HEK293 (cell line): ENCODE results near the gene RTN1.

ENCODE experiments used
- BCL11B ChIP-seq: fragments of 450-650 bp; formaldehyde crosslinking; IDR thresholded peaks from 2 replicates; pipeline ENCODE4 v1.5.1; 2016; ENCODE audit warnings: low read depth, missing biosample characterization, missing genetic modification characterization
- GLI2 ChIP-seq: fragments of 450-650 bp; formaldehyde crosslinking; IDR thresholded peaks from 2 replicates; pipeline ENCODE4; 2017; ENCODE audit warnings: missing biosample characterization, missing genetic modification characterization, low read depth, borderline replicate concordance
- ZNF266 ChIP-seq: fragments of 450-650 bp; formaldehyde crosslinking; IDR thresholded peaks from 2 replicates; pipeline ENCODE4 v1.5.1; 2016; ENCODE audit warnings: missing biosample characterization, missing genetic modification characterization, low read depth
- ZNF274 ChIP-seq, 2 experiments: fragments of 200-500 bp in 1 of 2; fragments of 450-650 bp in 1 of 2; sonication (Bioruptor generic) in 1 of 2; formaldehyde crosslinking in 1 of 2; IDR thresholded peaks; 2 replicates each; pipeline versions ENCODE4 v1.5.1 to v1.6.1; 2014 to 2016; ENCODE audit warnings: borderline replicate concordance in 1 of 2, inconsistent platforms in 1 of 2, low read length in 1 of 2, missing biosample characterization in 1 of 2, missing genetic modification characterization in 1 of 2
- ZNF521 ChIP-seq: fragments of 450-650 bp; formaldehyde crosslinking; IDR thresholded peaks from 2 replicates; pipeline ENCODE4 v1.5.1; 2017; ENCODE audit warnings: missing biosample characterization, mild to moderate bottlenecking, missing genetic modification characterization
- ZNF830 ChIP-seq: fragments of 450-650 bp; IDR thresholded peaks from 2 replicates; pipeline ENCODE4 v1.5.0; 2018; ENCODE audit warnings: missing biosample characterization, missing genetic modification characterization, low read depth, mild to moderate bottlenecking, moderate library complexity
- TF ChIP-seq, protein P1 (sequence below): fragments of 450-650 bp; formaldehyde crosslinking; IDR thresholded peaks from 2 replicates; pipeline ENCODE4 v1.5.1; 2016; ENCODE audit warnings: missing biosample characterization, missing genetic modification characterization
- TF ChIP-seq, protein P2 (sequence below): fragments of 450-650 bp; formaldehyde crosslinking; IDR thresholded peaks from 2 replicates; pipeline ENCODE4 v1.5.1; 2016; ENCODE audit warnings: missing biosample characterization, missing genetic modification characterization

DNA sequence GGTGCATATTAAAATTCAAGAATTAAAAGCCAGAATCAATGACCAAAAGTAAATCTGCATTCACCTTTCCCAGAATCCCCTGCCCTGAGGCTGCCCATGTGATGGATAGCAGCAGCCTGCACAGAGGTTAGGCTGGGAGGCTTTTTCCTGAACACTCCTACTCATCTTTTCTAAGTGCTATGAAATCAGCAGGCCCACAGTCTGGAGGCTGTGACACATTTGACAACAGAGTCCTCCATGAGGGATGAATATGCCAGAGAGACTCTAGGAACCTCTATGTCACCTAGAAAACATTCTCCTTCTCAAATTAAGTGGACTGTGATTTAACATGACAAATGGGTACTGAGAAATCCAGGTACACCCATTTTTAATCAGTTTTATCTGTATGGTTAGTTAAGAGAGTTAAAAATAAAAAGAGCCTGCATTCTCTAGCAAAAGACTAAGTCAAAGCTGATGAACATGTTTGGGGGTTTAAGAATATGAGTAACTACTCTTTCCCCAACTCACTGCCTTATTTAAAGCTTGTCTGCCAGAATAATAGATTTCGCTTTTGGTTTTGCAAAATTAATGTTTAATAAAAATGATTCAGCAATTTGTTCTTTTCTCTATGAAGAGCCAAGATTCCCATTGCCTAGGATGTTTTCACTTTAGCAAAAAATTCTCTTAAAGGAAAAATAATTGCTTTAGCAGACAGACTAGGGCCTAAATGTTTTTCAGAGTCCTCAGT lies 115.0 kb downstream of the RTN1 start:
- TF ChIP-seq, protein P1, sequence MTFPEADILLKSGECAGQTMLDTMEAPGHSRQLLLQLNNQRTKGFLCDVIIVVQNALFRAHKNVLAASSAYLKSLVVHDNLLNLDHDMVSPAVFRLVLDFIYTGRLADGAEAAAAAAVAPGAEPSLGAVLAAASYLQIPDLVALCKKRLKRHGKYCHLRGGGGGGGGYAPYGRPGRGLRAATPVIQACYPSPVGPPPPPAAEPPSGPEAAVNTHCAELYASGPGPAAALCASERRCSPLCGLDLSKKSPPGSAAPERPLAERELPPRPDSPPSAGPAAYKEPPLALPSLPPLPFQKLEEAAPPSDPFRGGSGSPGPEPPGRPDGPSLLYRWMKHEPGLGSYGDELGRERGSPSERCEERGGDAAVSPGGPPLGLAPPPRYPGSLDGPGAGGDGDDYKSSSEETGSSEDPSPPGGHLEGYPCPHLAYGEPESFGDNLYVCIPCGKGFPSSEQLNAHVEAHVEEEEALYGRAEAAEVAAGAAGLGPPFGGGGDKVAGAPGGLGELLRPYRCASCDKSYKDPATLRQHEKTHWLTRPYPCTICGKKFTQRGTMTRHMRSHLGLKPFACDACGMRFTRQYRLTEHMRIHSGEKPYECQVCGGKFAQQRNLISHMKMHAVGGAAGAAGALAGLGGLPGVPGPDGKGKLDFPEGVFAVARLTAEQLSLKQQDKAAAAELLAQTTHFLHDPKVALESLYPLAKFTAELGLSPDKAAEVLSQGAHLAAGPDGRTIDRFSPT (tag by site-specific recombination): no peak
- TF ChIP-seq BCL11B (tag by site-specific recombination): no peak
- TF ChIP-seq ZNF274 (IDR thresholded peaks at IDR 0.05; ENCODE audit: low read length): no peak
- no peak for TF ChIP-seq ZNF274 (tag by site-specific recombination; IDR thresholded peaks at IDR 0.05; ENCODE audit: borderline replicate concordance)
- TF ChIP-seq GLI2 (tag by site-specific recombination): no peak
- TF ChIP-seq ZNF830 (tag by site-specific recombination): no peak
- TF ChIP-seq, protein P2, sequence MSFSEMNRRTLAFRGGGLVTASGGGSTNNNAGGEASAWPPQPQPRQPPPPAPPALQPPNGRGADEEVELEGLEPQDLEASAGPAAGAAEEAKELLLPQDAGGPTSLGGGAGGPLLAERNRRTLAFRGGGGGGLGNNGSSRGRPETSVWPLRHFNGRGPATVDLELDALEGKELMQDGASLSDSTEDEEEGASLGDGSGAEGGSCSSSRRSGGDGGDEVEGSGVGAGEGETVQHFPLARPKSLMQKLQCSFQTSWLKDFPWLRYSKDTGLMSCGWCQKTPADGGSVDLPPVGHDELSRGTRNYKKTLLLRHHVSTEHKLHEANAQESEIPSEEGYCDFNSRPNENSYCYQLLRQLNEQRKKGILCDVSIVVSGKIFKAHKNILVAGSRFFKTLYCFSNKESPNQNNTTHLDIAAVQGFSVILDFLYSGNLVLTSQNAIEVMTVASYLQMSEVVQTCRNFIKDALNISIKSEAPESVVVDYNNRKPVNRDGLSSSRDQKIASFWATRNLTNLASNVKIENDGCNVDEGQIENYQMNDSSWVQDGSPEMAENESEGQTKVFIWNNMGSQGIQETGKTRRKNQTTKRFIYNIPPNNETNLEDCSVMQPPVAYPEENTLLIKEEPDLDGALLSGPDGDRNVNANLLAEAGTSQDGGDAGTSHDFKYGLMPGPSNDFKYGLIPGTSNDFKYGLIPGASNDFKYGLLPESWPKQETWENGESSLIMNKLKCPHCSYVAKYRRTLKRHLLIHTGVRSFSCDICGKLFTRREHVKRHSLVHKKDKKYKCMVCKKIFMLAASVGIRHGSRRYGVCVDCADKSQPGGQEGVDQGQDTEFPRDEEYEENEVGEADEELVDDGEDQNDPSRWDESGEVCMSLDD (tag by site-specific recombination): no peak
- TF ChIP-seq ZNF521 (tag by site-specific recombination): no peak
- TF ChIP-seq ZNF266 (tag by site-specific recombination): no peak
